H1 (cell line): Measurements from ENCODE around the gene ARHGAP32. TPM values are rescaled to one million over a fixed set of nuclear protein-coding genes. Genes with fewer than 3 reads are reported as not detected.
"Not testable (repeated sequence)": the region's sequence is repeated elsewhere in the genome, so short reads cannot be mapped to it uniquely, and the experiment has no call there.

ENCODE experiments used
- CTCF ChIA-PET: fragments of 300-600 bp; sonication (Branson Sonifier 250); formaldehyde crosslinking; loops from one replicate; lab custom pipeline; 2021; ENCODE audit not compliant: partially characterized antibody; lab: Charles Lee
- POLR2A ChIA-PET: fragments of 300-600 bp; sonication (Branson Sonifier 250); formaldehyde crosslinking; loops from one replicate; lab custom pipeline; 2021; ENCODE audit warnings: inconsistent platforms; ENCODE audit not compliant: partially characterized antibody; lab: Charles Lee
- DNase-seq, 2 experiments: peaks; one replicate each; pipeline versions ENCODE4 v3.0.0 to v3.0.0-alpha.2; 2010 to 2022; ENCODE audit warnings: low spot score in 2 of 2, low read depth in 1 of 2, mixed read lengths in 1 of 2
- FAIRE-seq: peaks from 2 replicates; lab custom pipeline; 2011; peaks lifted over from hg19 to GRCh38; lab: Jason Lieb, UNC
- H2AFZ ChIP-seq: 2 replicates; pipeline ENCODE4 v1.8.1; 2012; ENCODE audit warnings: low read length, inconsistent platforms
- H2AK5ac ChIP-seq: 2 replicates; pipeline ENCODE4 v1.6.1; 2013; ENCODE audit warnings: low read depth, low read length
- H2BK120ac ChIP-seq: replicated peaks from 2 replicates; pipeline ENCODE3; 2013; ENCODE audit warnings: low read depth, low read length, inconsistent platforms
- H2BK12ac ChIP-seq: 2 replicates; pipeline ENCODE4 v1.6.1; 2013; ENCODE audit warnings: low read depth, low read length
- H2BK15ac ChIP-seq: 2 replicates; pipeline ENCODE4 v1.6.1; 2013; ENCODE audit warnings: low read length
- H2BK20ac ChIP-seq: 2 replicates; pipeline ENCODE4 v1.6.1; 2013; ENCODE audit warnings: low read length
- H2BK5ac ChIP-seq: 2 replicates; pipeline ENCODE4 v1.6.1; 2013; ENCODE audit warnings: low read depth, low read length
- H3K14ac ChIP-seq: 2 replicates; pipeline ENCODE4 v1.6.1; 2013; ENCODE audit warnings: inconsistent platforms; ENCODE audit not compliant: insufficient read length
- H3K18ac ChIP-seq: 2 replicates; pipeline ENCODE4 v1.6.1; 2013; ENCODE audit warnings: low read length; ENCODE audit errors: extremely low read depth
- H3K23ac ChIP-seq: 2 replicates; pipeline ENCODE4 v1.6.1; 2013; ENCODE audit warnings: inconsistent platforms; ENCODE audit not compliant: insufficient read length
- H3K23me2 ChIP-seq: 2 replicates; pipeline ENCODE4 v1.6.1; 2013; ENCODE audit warnings: low read depth, low read length
- H3K27ac ChIP-seq: 2 replicates; pipeline ENCODE4 v1.6.1; 2011; ENCODE audit warnings: low read depth, low read length, inconsistent platforms
- H3K27me3 ChIP-seq, 4 experiments: replicated peaks in 1 of 4; 1 replicate in 1 of 4; 2 replicates in 3 of 4; pipeline versions ENCODE4 v1.6.1 to v1.8.1; 2011 to 2013; ENCODE audit warnings: low read length in 3 of 4, mild to moderate bottlenecking in 3 of 4, inconsistent platforms in 2 of 4, mixed read lengths in 2 of 4, moderate library complexity in 1 of 4; ENCODE audit not compliant: control insufficient read depth in 3 of 4, insufficient read depth in 3 of 4; ENCODE audit errors: extremely low read depth in 1 of 4
- H3K36me3 ChIP-seq, 4 experiments: 2 replicates each; pipeline versions ENCODE4 v1.6.1 to v1.8.1; 2011 to 2013; ENCODE audit warnings: mild to moderate bottlenecking in 4 of 4, low read length in 3 of 4, moderate library complexity in 2 of 4, control low read depth in 1 of 4, inconsistent platforms in 1 of 4; ENCODE audit not compliant: insufficient read depth in 4 of 4, control insufficient read depth in 2 of 4
- H3K4ac ChIP-seq: replicated peaks from 2 replicates; pipeline ENCODE3; 2013; ENCODE audit warnings: low read length, low read depth, mixed read lengths, inconsistent platforms; ENCODE audit not compliant: insufficient read length
- H3K4me1 ChIP-seq, 4 experiments: replicated peaks in 1 of 4; 1 replicate in 1 of 4; 2 replicates in 3 of 4; pipeline versions ENCODE4 v1.6.1 to v1.8.1; 2011 to 2013; ENCODE audit warnings: low read length in 3 of 4, inconsistent platforms in 2 of 4, mixed read lengths in 1 of 4; ENCODE audit not compliant: insufficient read depth in 4 of 4, control insufficient read depth in 3 of 4
- H3K4me2 ChIP-seq, 2 experiments: 2 replicates each; pipeline versions ENCODE4 v1.6.1 to v1.8.1; 2011 to 2013; ENCODE audit warnings: low read depth in 2 of 2, low read length in 2 of 2, control low read depth in 1 of 2, inconsistent platforms in 1 of 2, mild to moderate bottlenecking in 1 of 2; ENCODE audit not compliant: insufficient read depth in 1 of 2
- H3K4me3 ChIP-seq, 4 experiments: fragments of 200-600, 300-600 bp in 1 of 4; sonication (generic), shearing (Covaris generic), sonication (Bioruptor Twin) in 1 of 4; 2 replicates each; pipeline versions ENCODE4 v1.5.1 to v1.8.1; 2011 to 2016; ENCODE audit warnings: low read length in 4 of 4, low read depth in 3 of 4, control low read depth in 2 of 4, inconsistent platforms in 2 of 4, mild to moderate bottlenecking in 2 of 4, mixed read lengths in 1 of 4, moderate library complexity in 1 of 4; ENCODE audit not compliant: insufficient read depth in 2 of 4; ENCODE audit errors: extremely low read depth in 1 of 4
- H3K56ac ChIP-seq: replicated peaks from 2 replicates; pipeline ENCODE3; 2013; ENCODE audit warnings: low read depth, mild to moderate bottlenecking, mixed read lengths, low read length, inconsistent platforms; ENCODE audit not compliant: insufficient read length
- H3K79me1 ChIP-seq: 2 replicates; pipeline ENCODE4 v1.6.1; 2013; ENCODE audit warnings: low read depth, low read length, control low read depth
- H3K79me2 ChIP-seq, 2 experiments: 2 replicates each; pipeline versions ENCODE4 v1.6.1 to v1.8.1; 2012 to 2013; ENCODE audit warnings: low read length in 2 of 2, mild to moderate bottlenecking in 2 of 2, inconsistent platforms in 1 of 2; ENCODE audit not compliant: insufficient read depth in 2 of 2, control insufficient read depth in 1 of 2
- H3K9ac ChIP-seq, 4 experiments: replicated peaks in 1 of 4; 1 replicate in 1 of 4; 2 replicates in 3 of 4; pipeline versions ENCODE4 v1.6.1 to v1.8.1; 2011 to 2013; ENCODE audit warnings: low read depth in 3 of 4, low read length in 3 of 4, control low read depth in 2 of 4, mild to moderate bottlenecking in 2 of 4, moderate library complexity in 2 of 4, inconsistent platforms in 1 of 4; ENCODE audit errors: extremely low read depth in 1 of 4
- H3K9me3 ChIP-seq, 2 experiments: 2 replicates each; pipeline versions ENCODE4 v1.6.1 to v1.8.1; 2012 to 2013; ENCODE audit warnings: mild to moderate bottlenecking in 2 of 2, moderate library complexity in 2 of 2, control low read depth in 1 of 2, inconsistent platforms in 1 of 2, low read depth in 1 of 2, low read length in 1 of 2, mixed read lengths in 1 of 2; ENCODE audit not compliant: insufficient read depth in 2 of 2
- H4K20me1 ChIP-seq, 2 experiments: replicated peaks in 1 of 2; 2 replicates each; pipeline versions ENCODE3 to v1.8.1; 2011 to 2013; ENCODE audit warnings: inconsistent platforms in 2 of 2, low read length in 2 of 2, mild to moderate bottlenecking in 1 of 2; ENCODE audit not compliant: insufficient read depth in 2 of 2, control insufficient read depth in 1 of 2
- H4K5ac ChIP-seq: 2 replicates; pipeline ENCODE4 v1.6.1; 2013; ENCODE audit warnings: low read length, low read depth, mixed read lengths, inconsistent platforms; ENCODE audit not compliant: insufficient read length
- H4K8ac ChIP-seq: 2 replicates; pipeline ENCODE4 v1.8.0; 2013; ENCODE audit warnings: mild to moderate bottlenecking, moderate library complexity, low read length, inconsistent platforms; ENCODE audit not compliant: insufficient read depth; ENCODE audit errors: extremely low read depth
- H4K91ac ChIP-seq: replicated peaks from 2 replicates; pipeline ENCODE3; 2013; ENCODE audit warnings: low read length, mixed read lengths, inconsistent platforms; ENCODE audit not compliant: insufficient read length
- WGBS, 2 experiments: shearing (Covaris generic) in 1 of 2; methylation state at CpG; one replicate each; pipeline versions ENCODE4 v1.1.6 to v1.1.7; 2013 to 2015; ENCODE audit warnings: low lambda C conversion rate in 2 of 2, mixed read lengths in 2 of 2, inconsistent platforms in 1 of 2, low coverage in 1 of 2, missing lambda C conversion rate in 1 of 2; ENCODE audit not compliant: insufficient replicate concordance in 2 of 2, insufficient coverage in 1 of 2, insufficient read length in 1 of 2; ENCODE audit errors: extremely low coverage in 1 of 2, missing lambda C conversion rate in 1 of 2; 5-methylcytosine and 5-hydroxymethylcytosine counted together
- polyA plus RNA-seq, 7 experiments: library from polyadenylated mRNA; depleted of rRNA in 3 of 7; stranded (reverse) in 5 of 7; unstranded in 2 of 7; fragments of >200 nt in 5 of 7; fragments of 200-250 nt in 2 of 7; gene quantifications; 1 replicate in 5 of 7; 2 replicates in 1 of 7; 4 replicates in 1 of 7; pipeline versions ENCODE4 v1.2.1 to v1.2.3, GENCODE V29; 2011 to 2013; ENCODE audit warnings: missing spikeins in 2 of 7, mixed read lengths in 2 of 7
- total RNA-seq: library from RNA; stranded (reverse); fragmentation: NEBNext Ultra II Directional; extraction: Animal tissue kit (Norgen Biotek cat#: 25700); gene quantifications from 2 replicates; pipeline ENCODE4 v1.2.1, GENCODE V29; 2021

Gene ARHGAP32
- total and polyA plus RNA-seq, 2 of the 8 experiments (the other 6 are each of a cell fraction or from before 2014, with no cell fraction given), result 13.7 to 30.0 TPM

DNA sequence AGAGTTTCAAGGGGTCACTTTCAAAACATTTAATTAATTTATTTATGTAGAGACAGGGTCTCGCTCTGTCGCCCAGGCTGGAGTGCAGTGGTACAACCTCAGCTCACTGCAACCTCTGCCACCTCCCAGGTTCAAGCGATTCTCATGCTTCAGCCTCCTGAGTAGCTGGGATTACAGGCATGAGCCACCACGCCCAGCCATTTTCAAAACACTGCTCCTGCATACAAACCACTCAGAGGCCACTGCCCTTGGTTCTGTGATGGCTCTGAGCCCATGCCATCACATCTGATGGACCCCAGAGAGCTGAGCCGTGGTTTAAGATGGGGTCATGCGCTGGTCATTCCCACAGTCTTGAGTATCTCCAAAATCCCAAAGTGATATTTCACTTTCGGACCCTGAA lies 272.5 kb downstream of the ARHGAP32 start:
- H3K23me2 ChIP-seq, H3K79me2 ChIP-seq, H3K4me3 ChIP-seq, H3K14ac ChIP-seq, H4K91ac ChIP-seq, H2AK5ac ChIP-seq, H3K9me3 ChIP-seq, H3K79me1 ChIP-seq, H4K20me1 ChIP-seq, H2AFZ ChIP-seq, H3K9ac ChIP-seq, H2BK12ac ChIP-seq, H4K8ac ChIP-seq, H3K36me3 ChIP-seq, H3K4ac ChIP-seq, POLR2A ChIA-PET, H2BK5ac ChIP-seq, H2BK15ac ChIP-seq, H2BK120ac ChIP-seq, H4K5ac ChIP-seq, H3K4me1 ChIP-seq, DNase-seq, H2BK20ac ChIP-seq, FAIRE-seq, H3K27ac ChIP-seq, H3K23ac ChIP-seq, H3K18ac ChIP-seq, H3K4me2 ChIP-seq, H3K56ac ChIP-seq, H3K27me3 ChIP-seq: not testable (repeated sequence)
- CTCF ChIA-PET, result interaction anchor here (0.9 to 4.8 kb wide), 6 partner anchors 11 to 92 kb away, joined by 3 to 23 read pairs (median 6); no protein-coding TSS in a partner anchor
- 89% methylated on average over 7 of the region's 7 CpGs; no CpG with 5 or more reads in 1 of the 2 experiments for WGBS, 2 experiments
